Loucy (cell line): ENCODE data around the gene FBN1.

ENCODE experiments used
- EZH2phosphoT487 ChIP-seq: fragments of 200-600 bp; IDR thresholded peaks from 2 replicates; pipeline ENCODE4 v1.6.1; 2018; ENCODE audit warnings: antibody characterized with exemption, mild to moderate bottlenecking, moderate library complexity, borderline replicate concordance
- TF ChIP-seq, protein P1 (sequence below): fragments of 200-600 bp; sonication (generic); conservative IDR thresholded peaks from 2 replicates; pipeline ENCODE4 v1.5.1; 2014; ENCODE audit warnings: mild to moderate bottlenecking, antibody characterized with exemption, low read length

DNA sequence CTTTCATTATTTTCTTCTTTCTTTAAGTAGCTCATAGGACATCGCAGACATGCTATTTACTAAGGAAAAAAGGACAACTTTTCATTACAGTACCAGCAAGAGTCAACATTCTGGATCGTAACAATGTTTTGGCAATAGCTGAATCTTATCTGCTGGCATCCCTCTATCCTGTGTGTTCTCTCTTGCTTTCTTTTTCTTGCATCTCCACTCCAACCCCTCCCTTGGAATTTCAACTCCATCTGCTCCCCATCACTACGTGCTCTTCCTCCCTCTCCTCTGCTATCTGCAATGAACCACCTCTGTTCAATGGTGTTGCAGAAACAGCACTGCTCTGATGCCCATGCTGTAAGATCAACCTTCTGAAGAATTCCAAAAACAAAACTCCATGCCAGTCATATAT, 106.6 kb downstream of the FBN1 start:
- TF ChIP-seq, protein P1, sequence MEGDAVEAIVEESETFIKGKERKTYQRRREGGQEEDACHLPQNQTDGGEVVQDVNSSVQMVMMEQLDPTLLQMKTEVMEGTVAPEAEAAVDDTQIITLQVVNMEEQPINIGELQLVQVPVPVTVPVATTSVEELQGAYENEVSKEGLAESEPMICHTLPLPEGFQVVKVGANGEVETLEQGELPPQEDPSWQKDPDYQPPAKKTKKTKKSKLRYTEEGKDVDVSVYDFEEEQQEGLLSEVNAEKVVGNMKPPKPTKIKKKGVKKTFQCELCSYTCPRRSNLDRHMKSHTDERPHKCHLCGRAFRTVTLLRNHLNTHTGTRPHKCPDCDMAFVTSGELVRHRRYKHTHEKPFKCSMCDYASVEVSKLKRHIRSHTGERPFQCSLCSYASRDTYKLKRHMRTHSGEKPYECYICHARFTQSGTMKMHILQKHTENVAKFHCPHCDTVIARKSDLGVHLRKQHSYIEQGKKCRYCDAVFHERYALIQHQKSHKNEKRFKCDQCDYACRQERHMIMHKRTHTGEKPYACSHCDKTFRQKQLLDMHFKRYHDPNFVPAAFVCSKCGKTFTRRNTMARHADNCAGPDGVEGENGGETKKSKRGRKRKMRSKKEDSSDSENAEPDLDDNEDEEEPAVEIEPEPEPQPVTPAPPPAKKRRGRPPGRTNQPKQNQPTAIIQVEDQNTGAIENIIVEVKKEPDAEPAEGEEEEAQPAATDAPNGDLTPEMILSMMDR: no peak
- TF ChIP-seq EZH2phosphoT487: no peak
